K562 (cell line): ENCODE measurements around the gene LMAN2. TPM values are rescaled to one million over a fixed set of nuclear protein-coding genes. Genes with fewer than 3 reads are reported as not detected.
A peak's percentile ranks its signal among the peaks of the same experiment; 100 is the strongest.

Experiments
- PHB ChIP-seq: fragments of 250-450 bp; sonication (Bioruptor Pico); IDR thresholded peaks from 2 replicates; pipeline ENCODE4 v1.5.0; 2021
- POLR2A ChIP-seq: fragments of 450-650 bp; conservative IDR thresholded peaks from 2 replicates; pipeline ENCODE4 v1.6.1; 2016
- POLR2G ChIP-seq: fragments of 200-400 bp; formaldehyde crosslinking; IDR thresholded peaks from 2 replicates; pipeline ENCODE4 v1.6.1; 2017; ENCODE audit warnings: low read depth, mild to moderate bottlenecking, antibody characterized with exemption, low read length, moderate library complexity
- SUPT5H ChIP-seq: fragments of 450-650 bp; IDR thresholded peaks from 2 replicates; pipeline ENCODE4 v1.6.1; 2016
- polyA plus RNA-seq, 8 experiments: library from polyadenylated mRNA; depleted of rRNA in 4 of 8; stranded (reverse) in 5 of 8; unstranded in 3 of 8; fragments of >200 nt; fragmentation: Nextera tagmentation in 2 of 8; fragmentation: Illumina TruSeq in 1 of 8; extraction: Ambion mirVana in 2 of 8; extraction: Trizol in 1 of 8; gene quantifications; 2 replicates each; pipeline versions ENCODE4 v1.2.1 to v1.2.3, GENCODE V29; 2011 to 2014; ENCODE audit warnings: inconsistent platforms in 1 of 8, missing spikeins in 1 of 8
- total RNA-seq, 7 experiments: library from RNA; depleted of rRNA in 6 of 7; stranded (reverse); fragments of >200 nt in 6 of 7; fragmentation: Illumina TruSeq in 2 of 7; extraction: Trizol in 2 of 7; gene quantifications; 2 replicates each; pipeline versions ENCODE4 v1.2.1 to v1.2.3, GENCODE V29; 2011 to 2021; ENCODE audit warnings: low replicate concordance in 1 of 7
- TF ChIP-seq, protein P1 (sequence below), 2 experiments: fragments of 450-650 bp in 1 of 2; sonication (generic) in 1 of 2; formaldehyde crosslinking; conservative IDR thresholded peaks; 2 replicates each; pipeline versions ENCODE4 v1.4.0 to v1.8.1; 2020 to 2022; ENCODE audit warnings: mild to moderate bottlenecking in 1 of 2, missing genetic modification reagents in 1 of 2
- TF ChIP-seq, protein P2 (sequence below): fragments of 450-650 bp; IDR thresholded peaks from 2 replicates; pipeline ENCODE4 v1.6.1; 2017; ENCODE audit warnings: mild to moderate bottlenecking, moderate library complexity
- TF ChIP-seq, protein P3 (sequence below): IDR thresholded peaks from 2 replicates; pipeline ENCODE4 v1.6.1; 2011; ENCODE audit not compliant: insufficient read length; ENCODE audit errors: extremely low read depth

LMAN2 gene
- total and polyA plus RNA-seq, 9 of the 15 experiments (the other 6 are each of a cell fraction or from before 2014, with no cell fraction given): 2.7 to 254 (median 136) TPM

DNA sequence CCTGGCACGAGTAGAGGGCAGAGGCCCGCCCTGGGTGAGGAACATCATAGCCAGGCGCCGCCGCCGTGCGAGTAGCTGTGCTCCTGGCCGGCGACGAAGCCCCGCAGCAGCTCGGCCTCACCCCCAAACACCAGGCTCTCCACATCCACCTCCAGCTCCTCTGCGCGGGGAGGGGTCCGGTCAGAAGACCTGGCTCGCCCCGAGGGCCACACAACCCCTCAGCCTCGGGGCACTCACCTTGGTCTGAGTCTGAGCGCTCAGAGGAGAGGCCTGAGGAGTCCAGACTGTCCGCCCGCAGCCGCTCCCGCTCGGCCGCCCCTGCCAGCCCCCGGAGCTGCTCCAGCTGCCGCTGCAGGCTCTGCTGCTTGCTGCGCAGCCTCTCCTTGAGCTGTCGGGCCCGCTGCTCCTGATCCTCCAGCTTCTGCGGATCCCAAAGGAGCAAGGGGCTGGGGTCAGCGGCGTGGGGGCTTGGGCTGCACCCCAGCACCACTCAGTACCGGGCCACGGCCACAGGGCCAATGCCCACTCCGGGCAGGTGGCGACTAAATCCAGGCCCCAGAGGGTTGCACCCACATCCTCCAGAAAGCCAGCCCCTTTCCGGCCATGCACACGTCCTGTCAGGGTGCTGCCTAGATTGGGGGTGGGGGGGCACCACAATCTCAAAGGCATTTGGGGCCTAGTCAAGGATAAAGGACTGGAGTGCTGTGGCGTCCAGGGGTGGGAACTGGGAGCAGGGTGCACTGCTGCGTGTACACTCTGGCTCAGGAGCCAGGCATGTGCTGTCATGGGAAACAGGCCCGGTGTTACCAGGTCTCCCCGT, 43.7 kb downstream of the LMAN2 start (continued):
- TF ChIP-seq, protein P1, sequence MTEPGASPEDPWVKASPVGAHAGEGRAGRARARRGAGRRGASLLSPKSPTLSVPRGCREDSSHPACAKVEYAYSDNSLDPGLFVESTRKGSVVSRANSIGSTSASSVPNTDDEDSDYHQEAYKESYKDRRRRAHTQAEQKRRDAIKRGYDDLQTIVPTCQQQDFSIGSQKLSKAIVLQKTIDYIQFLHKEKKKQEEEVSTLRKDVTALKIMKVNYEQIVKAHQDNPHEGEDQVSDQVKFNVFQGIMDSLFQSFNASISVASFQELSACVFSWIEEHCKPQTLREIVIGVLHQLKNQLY (CRISPR knock-in tag; conservative IDR thresholded peaks at IDR 0.05): no peak
- TF ChIP-seq, protein P2, sequence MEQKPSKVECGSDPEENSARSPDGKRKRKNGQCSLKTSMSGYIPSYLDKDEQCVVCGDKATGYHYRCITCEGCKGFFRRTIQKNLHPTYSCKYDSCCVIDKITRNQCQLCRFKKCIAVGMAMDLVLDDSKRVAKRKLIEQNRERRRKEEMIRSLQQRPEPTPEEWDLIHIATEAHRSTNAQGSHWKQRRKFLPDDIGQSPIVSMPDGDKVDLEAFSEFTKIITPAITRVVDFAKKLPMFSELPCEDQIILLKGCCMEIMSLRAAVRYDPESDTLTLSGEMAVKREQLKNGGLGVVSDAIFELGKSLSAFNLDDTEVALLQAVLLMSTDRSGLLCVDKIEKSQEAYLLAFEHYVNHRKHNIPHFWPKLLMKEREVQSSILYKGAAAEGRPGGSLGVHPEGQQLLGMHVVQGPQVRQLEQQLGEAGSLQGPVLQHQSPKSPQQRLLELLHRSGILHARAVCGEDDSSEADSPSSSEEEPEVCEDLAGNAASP: no peak
- TF ChIP-seq POLR2G (peak; percentile 77), POLR2A (peak; percentile 62), PHB (CRISPR knock-in tag) (no peak), SUPT5H (peak; percentile 45; the same call in 1 of the 2 replicates)
- TF ChIP-seq, protein P3, sequence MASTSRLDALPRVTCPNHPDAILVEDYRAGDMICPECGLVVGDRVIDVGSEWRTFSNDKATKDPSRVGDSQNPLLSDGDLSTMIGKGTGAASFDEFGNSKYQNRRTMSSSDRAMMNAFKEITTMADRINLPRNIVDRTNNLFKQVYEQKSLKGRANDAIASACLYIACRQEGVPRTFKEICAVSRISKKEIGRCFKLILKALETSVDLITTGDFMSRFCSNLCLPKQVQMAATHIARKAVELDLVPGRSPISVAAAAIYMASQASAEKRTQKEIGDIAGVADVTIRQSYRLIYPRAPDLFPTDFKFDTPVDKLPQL: no peak
- TF ChIP-seq, all 486 proteins: peak for 10
